A204.1 (cell line): Measurements from ENCODE around the gene FBLN2.

Source experiments
- FAIRE-seq: peaks from 2 replicates; lab custom pipeline; 2012; peaks lifted over from hg19 to GRCh38; lab: Jason Lieb, UNC

FBLN2 gene

DNA sequence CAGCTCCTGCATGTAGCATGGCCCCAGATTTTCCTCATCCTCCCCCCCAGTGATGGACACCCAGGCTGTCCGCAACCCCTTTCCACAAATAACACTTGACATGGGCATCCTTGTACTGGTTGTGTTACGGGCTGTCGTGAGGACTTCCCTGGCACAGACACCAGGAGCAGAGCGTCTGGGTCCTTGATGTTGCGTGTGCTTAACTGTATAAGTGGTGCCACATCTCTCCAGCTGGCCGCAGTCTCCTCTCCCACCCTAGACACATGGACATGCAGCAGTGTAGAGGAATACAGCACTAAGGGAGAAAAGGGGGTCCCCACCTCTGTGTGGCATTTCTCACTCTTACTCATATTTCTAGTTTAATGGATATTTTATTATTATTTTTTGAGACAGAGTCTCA, 56.6 kb downstream of the FBLN2 start:
- FAIRE-seq, result no peak

DNA sequence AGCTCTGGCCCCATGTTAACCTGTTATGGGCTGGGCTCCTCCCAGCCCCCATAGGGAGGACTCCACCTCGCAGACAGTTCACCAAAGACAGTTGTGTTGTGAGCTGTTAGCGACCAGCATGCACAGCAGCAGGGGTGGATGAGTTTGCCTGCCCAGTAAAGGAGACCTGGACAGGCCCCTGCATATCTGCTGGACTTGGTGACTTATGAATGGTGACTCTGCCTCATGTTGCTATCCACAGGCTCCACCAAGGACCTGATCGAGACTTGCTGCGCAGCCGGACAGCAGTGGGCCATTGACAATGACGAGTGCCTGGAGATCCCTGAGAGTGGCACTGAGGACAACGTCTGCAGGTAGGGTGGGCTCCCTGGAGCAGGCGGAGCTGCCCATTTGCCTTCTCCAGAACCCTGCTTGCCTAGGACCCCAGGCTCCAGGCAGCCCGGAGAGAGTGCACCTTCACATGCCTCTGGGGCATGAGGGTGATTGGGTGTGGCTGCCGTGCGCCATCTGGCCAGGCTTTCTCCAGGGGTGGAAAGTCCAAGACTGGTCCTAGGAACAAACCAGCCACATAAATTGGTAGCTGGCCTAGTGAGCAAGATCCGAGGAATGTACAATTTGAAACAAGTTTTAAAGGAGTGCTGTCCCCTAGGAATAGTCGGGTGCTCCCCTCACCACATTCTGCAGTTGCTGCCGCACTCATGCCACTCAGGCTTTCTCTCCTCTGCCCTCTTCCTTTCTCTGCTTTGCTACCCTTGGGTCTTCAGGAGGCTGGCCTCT, 59.1 kb downstream of the FBLN2 start:
- FAIRE-seq, result no peak

DNA sequence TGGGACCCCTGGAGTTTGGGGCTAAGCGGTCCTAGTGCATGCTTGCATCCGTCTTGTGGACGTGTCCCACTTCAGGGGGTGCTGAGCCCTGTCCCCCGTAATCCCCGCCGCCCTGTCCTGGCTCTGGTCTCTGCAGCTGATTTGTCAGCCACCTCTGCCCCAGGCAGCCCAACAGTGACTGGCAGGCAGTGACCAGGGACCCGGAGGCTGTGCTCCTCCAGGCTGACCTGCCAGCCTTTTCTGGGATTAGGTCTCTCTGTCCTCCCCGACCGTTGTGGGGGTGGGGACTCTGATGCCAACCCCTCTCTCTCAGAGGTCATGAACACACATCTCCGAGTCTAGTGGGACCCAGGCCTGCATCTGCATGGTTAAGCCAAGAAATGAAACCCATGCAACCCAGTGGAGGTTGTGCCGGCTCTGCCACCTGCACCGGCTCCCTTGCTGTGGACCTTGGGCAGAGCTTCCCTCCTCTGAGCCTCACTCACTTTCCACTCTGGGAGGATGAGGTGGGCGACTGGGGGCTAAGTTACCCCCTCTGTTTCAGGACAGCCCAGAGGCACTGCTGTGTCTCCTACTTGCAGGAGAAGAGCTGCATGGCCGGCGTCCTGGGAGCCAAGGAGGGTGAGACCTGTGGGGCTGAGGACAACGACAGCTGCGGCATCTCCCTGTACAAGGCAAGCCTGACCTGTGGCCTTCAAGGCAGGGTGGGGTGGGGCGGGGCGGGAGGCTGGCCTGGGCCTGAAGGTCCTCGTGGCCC, 60.2 kb downstream of the FBLN2 start:
- no peak for FAIRE-seq

DNA sequence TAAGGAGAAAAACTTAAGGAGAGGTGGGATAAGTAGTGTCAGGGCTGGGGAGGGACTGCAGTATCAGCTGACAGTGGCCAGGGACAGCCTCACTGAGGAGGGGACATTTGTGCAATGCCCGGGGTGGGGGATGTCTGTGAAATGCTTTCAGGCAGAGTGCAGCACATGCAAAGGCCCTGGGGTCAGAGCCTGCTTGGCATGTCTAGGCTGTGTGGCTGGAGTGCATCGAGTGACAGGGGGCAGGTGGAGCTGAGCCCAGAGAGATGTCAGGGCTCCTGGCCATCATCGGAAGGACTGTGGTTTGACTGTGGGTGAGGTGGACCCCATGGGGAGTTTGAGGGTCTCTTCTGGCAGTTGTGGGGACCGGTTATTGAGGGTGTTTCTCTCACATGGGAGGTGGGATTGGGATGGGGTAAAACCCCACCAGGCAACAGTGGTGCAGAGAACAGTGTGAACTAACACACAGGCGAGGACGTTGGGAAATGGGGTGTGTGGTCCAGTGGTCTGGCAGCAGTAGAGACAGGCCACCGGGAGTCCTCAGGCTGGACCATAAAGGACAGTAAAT, 61.2 kb downstream of the FBLN2 start:
- FAIRE-seq, result no peak

DNA sequence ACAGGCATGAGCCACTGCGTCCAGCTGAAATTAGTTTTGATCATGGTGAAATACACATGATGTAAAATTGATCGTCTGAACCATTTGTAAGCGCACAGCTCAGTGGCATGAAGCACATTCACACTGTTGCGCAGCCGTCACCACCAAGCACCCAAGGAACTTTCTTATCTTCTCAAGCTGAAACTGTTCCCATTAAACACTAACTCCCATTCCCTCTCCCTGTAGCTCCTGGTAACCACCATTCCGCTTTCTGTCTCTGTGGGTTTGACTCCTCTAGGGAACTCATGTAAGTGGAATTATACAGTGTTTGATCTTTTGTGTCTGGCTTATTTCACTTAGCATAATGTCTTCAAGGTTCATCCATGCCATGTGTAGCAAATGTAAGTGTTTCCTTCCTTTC, 62.3 kb downstream of the FBLN2 start:
- no peak for FAIRE-seq

DNA sequence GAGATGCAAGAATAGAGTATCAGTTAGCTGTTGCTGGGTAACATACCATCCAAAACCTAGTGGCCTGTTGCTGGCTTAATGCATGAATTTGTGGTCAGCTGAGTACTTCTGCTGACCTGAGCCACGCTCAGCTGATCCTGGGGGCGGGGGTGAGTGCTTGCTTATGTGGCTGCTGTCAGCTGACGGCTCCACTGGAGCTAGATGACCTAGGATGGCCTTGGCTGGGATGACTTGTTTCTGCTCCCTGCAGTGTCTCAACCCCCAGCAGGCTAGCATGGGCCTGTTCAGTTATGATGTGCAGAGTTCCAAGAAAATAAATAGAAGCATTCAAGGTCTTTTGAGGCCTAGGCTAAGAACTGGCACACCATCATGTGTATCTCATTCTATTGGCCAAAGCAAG, 63.9 kb downstream of the FBLN2 start:
- no peak for FAIRE-seq

DNA sequence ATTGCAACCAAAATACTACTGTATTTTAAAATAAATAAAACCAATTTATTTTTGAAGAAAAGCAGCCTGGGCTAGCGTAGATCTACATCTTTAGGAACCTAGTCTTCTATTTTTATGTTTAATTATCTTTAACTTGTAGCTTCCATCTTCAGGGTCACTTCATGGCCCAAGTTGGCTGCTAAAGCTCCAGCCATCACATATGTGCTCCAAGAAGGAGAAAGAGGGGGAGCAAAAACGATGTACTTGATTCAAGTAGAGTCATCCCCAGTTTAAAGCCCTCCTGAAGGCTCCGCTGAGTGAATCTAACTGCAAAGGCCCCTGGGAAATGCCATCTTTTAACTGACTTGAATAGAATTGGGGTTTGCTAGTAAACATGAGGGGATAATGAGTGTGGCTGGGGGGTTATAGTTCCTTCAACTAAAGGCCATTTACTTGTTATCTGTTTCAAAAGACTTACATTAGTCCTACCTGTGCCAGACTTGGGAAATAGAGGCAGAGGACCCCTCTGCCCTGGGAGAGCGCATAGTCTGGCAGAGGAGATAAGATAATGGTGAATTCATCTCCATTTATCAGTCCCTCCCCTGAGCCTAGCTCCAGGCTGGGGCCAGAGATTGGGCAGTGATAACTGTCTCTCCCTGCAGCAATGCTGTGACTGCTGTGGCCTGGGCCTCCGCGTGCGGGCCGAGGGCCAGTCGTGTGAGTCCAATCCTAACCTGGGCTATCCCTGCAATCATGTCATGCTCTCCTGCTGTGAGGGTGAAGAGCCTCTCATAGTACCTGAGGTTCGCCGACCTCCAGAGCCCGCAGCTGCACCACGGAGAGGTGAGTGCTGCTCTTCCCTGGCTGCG, 64.6 kb downstream of the FBLN2 start:
- no peak for FAIRE-seq

DNA sequence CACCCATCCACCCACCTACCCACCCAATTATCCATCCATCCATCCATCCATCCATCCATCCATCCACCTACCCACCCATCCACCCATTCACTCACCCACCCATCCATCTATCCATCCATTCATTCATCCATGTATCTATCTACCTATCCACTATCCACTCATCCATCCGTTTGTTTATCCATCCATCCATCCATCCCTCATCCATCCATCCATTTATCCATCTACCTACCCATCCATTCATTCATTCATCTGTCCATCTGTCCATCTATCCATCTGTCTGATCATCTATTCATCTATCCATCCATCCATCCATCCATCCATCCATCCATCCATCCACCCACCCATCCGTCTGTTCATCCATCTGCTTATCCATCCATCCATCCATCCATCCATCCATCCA, 65.7 kb downstream of the FBLN2 start:
- no peak for FAIRE-seq

DNA sequence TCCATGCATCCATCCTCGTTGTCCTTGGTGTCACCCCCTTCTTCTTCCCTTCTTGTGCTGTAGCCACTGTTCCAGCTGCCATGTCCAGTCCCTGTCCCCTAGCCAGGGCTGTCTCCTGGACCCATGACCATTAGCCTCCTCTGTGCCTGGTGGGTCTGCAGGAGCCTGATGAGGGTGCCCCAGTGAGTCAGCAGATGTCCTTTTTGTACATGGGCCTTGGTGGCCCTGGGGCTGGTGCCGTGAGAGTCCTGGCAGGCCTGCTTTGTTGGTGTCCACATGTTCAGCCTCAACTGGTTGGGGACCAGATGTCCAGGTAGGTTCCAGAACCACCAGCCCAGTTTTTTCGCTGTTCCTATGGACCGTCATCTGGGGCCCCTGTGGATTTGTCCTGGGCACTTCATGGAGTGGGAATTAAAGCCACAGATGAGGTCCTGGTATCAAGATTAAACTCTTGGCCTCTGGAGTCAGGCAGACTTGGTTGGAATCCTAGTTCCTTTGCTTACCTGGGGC, 66.1 kb downstream of the FBLN2 start:
- no peak for FAIRE-seq

DNA sequence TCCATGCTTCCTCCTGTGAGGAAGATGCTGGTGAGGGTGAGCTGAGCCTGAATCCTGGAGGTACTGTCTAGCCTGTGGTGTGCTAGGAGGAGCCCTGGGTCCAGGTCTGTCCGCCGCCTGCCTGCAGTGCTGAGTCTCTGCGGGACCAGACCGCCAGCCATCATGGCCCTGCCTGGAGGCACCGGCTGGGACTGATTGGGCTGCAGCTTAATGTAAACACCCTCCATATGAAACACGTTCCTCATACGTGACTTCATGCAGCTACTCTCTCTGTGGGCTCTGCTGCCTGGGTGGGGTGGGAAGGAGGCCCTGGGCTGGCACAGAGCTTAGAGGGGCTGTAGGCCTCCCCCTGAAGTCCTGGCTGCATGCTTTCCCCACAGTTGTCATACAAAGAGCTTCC, 67.4 kb downstream of the FBLN2 start:
- no peak for FAIRE-seq

DNA sequence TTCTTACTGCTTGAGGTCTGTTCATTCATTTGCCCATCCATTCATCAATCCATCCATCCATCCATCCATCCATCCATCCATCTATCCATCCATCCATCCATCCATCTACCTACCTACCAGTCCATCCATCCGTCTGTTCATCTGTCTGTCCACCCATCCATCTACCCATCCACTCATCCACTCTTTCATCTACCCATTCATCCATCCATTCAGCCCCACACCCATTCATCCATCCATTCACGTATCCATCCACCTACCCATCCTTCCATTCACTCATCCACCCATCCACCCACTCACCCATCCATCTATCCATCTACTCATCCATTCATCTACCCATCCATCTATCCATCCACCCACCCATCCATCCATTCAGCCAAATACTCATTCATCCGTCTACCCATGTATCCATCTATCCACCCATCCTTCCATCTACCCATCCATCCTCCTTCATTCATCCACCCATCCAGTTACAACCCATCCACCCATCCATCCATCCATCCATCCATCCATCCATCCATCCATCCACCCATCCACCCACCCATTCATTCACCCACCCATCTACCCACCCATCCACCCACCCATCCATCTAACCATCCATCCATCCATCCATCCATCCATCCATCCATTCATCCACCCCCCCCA, 68.3 kb downstream of the FBLN2 start:
- FAIRE-seq, result no peak

DNA sequence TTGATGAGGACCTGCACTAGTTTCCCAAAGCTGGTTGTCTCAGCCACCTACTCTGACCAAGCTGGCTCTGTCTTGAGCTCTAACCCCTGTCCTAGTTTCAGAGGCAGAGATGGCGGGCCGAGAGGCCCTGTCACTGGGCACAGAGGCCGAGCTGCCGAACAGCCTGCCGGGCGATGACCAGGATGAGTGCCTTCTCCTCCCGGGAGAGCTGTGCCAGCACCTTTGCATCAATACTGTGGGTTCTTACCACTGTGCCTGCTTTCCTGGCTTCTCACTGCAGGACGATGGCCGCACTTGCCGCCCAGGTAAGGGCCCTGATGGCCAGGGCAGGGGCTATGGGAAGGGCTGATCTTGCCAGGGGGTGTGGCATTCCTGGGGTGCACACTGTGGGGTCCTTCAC, 69.1 kb downstream of the FBLN2 start:
- no peak for FAIRE-seq

DNA sequence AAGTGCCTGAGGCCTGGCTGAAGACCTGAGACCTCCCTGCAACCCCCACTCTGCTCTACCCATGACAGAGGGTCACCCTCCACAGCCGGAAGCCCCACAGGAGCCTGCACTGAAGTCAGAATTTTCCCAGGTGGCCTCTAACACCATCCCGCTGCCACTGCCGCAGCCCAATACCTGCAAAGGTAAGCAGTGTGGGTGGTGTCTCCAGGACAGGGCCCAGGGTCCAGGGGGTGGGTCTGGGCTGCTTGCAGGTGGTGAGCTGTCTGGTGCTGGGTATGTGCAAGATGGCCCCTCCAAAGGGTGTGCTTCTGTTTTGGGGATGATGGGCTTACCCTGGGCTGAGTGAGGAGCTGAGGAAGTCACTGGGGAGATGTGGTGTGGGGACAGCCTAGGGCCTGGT, 69.9 kb downstream of the FBLN2 start:
- no peak for FAIRE-seq

DNA sequence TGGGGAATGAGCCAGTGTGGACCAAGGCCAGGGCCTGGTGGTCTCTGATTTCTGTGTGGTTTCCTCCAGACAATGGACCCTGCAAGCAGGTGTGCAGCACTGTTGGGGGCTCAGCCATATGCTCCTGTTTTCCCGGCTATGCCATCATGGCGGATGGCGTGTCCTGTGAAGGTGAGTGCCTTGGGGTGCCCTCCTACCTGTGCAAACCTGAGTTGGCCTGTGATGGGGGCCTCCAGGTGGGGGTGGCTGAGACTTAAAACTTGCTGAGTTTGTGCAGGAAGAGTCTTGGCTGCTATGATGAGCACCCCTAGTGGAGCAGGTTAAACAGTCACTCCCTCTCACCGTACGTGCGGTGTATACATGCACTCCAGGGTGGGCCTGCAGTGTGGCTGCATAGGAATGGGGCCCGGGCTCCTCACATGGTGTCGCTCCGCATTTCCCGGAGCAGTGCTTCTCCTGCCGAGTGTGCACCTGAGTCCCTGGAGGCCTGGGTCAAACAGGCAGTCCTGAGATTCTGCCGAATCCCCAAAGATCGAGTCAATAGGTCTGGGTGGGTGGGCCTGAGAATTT, 70.8 kb downstream of the FBLN2 start:
- FAIRE-seq, result no peak

DNA sequence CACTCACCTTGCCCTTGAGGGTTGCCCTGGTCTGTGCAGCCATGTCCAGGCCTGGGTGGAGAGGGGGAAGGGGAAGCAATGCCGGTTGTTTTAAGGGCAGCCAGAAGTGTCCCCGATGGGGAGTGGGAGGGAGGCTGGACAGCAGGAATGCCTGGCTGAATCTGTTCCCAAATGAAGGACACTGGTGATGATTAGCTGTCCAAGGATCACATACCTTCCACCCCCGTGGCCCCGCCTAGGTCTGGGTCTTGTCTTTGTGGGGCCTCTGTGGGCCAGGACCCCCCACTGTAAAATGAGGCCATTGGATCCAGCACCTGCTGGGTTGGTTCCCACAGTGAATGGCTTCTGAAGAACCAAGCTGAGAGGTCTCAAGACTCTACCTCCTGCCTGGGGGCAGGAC, 71.4 kb downstream of the FBLN2 start:
- no peak for FAIRE-seq

DNA sequence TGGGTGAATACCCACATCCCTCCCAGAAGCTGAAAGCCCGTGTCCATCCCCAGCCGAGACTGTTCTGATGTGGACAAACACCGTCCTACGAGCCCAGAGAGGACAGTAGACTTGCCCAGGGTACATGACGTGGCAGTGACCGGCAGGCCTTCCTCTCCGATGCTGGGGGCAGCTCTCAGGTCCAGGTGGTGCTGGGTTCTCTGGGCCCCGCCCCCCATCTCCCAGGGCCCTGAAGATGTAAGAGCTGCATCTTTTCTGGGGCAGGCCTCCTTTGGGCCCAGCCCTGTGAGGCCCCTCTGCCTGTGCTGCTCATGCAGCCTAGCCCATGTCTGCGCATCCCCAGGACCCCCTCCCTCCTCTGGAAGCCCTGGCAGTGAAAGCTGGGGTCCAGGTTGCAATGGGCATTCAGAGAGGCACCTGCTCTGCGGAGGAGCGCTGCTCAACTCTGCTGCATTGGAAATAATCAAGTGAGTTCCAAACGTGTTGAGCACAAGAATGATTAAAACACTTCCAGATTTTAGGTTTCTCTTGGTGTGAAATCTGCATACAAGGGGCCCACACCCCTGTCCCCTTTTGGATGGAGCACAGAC, 71.9 kb downstream of the FBLN2 start:
- FAIRE-seq, result no peak

DNA sequence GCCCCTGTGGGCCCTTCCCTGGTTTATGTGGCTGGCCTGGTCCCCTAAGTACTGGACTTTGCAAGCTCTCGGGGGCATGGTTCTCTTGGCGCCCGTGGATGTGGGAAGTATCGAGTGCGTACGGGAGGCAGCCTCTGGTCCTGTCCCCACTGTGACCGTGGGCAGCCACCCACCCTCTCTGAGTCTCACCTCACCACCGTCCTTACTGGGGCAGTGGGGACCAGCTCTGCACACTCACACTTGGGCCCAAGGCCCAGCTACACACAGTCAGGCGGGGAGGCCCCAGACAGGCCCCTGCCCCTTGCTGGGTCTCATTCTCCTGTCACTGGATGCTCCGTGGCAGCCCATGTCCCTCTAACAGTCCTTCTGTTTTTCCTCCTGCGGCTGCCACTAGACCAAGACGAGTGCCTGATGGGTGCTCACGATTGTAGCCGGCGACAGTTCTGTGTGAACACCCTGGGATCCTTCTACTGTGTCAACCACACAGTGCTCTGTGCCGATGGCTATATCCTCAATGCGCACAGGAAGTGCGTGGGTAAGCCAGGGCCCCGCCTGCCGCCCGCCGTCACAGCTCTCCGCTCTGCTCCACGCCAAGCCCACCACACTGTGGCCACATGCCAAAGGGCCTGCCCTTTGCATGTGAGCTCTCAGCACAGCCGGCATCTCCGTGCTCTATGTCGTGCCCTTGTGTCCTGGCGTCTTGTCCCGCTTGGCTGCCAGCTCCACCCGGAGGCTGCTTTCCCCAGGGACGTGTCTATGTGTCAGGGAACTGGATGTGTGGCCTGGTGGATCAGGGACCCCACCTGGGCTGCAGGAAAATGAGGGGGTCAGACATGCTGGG, 72.7 kb downstream of the FBLN2 start:
- FAIRE-seq, result no peak

DNA sequence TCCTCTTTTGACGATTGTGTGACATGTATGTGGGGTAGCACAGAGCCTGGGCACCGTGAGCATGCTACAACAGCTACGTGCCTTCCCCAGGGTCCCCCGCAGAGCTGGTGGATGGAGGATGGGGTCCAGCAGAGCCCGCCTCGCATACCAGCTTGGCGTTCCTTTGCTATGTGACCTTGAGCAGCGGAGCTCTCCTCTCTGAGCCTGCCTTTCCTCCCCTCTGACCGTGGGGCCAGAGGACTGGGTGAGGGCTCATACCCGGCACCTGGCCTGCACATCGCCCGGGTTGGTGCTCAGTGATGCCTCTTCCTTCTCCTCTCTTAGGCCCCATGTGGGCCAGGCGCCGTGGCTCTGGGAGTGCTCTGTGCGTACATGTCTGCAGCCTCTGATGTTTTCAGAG, 73.4 kb downstream of the FBLN2 start:
- FAIRE-seq, result no peak

DNA sequence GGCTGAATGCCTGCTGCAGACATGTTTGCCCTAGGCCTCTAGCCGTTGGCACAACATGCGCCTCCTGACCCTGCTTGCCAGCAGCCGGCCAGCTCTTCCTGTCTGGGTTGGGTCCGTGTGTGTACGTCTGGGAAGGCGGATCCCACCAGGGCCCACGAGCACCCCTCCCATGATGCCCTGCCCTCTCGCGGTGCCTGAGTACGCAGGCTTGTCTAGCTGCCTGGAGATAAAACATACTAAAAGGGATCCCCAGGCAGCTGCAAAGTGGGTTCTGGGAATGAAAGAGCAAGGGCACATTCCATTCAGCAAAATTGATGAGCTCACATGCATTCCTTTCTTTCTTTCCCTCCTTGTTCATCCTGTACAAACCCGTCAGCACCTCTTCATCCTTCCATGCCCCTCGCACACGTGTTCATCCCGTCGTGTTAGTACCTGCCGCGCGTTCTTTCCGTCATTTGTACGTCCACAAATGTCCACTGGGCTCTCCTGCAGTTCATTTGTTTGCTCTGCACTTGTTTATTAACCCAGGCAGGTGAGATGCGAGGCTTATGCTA, 74.3 kb downstream of the FBLN2 start:
- no peak for FAIRE-seq

DNA sequence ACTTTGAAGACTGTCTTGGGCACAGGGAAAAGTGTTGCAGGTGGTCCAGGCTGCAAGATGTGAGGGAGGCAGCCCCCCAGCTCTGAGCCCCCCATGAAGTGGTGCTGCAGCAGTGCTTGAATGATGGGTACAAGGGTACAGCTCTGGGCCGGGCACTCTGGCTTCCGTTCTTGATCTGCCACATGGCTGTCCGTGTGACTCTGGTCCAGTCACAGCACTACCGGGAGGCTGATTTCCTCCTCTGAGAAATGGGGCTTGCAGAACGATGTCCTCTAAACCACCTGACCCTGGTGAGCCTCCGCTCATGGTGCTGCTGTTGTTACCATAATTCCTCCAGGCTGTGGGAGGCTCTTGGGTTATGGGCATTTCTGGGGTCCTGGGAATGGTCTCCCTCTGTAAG, 75.1 kb downstream of the FBLN2 start:
- no peak for FAIRE-seq
